ENCODE data around the gene FAM222A.

GRCh38 chr12:109701064-109701463 lies 12.6 kb upstream of the FAM222A start:
- TF ChIP-seq CTCF (IDR thresholded peaks at IDR 0.05; ENCODE audit: poor library complexity, severe bottlenecking) = no peak
- no peak for TF ChIP-seq EZH2 (IDR thresholded peaks at IDR 0.05; ENCODE audit: borderline replicate concordance, insufficient read depth, low read length, poor library complexity, severe bottlenecking)

Data from neural cell (in vitro differentiated cells).